ENCODE results near the gene SPATA31D4. TPM values are rescaled to one million over a fixed set of nuclear protein-coding genes. Genes with fewer than 3 reads are reported as not detected.

The SPATA31D4 gene
- total RNA-seq, 1 experiment from 2014 or later: not detected

DNA sequence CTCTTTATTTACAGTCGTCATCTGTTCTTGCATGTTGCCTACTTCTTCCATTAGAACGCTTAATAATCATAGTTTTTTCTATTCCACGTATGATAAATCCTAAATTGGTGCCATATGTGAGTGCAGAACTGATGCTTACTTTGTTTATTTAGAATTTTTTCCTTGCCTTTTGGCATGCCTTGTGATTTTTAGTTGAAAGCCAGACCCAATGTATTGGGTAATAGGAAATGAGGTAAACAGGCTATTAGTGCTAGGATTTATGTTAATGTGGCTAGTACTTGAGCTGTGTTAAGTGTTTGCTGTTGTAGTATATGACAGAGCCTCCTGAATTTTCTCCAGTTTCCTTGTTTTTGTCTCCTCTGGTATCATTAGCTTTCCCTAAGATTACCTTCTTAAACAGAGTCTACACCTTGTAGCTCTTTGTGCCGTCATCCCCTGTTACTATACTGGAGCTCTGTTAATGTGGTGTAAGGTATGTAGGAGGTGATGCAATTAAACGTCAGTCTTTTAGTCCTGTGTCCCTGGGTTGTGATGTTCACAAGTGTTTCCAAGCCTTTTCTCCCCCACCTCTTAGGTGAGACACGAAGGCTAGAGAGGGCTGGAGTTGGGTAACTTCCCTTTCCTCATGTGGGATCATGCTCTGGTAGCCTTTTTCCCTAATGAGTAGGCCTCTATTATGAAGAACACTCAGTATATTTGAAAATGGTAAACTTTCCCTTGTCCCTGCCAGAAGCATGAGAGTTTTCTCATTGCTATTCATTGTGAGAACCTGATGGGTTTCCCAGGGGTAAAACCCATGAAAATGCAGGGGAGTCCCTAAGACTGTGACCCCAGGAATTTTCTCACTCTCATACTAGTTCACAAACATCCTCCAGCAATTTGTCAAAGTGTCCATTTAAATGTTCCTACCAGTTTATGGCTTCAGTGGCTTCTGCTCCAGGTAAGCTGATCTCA lies 36.3 kb downstream of the SPATA31D4 start:
- DNase-seq (ENCODE audit: low read depth): no peak

DNA sequence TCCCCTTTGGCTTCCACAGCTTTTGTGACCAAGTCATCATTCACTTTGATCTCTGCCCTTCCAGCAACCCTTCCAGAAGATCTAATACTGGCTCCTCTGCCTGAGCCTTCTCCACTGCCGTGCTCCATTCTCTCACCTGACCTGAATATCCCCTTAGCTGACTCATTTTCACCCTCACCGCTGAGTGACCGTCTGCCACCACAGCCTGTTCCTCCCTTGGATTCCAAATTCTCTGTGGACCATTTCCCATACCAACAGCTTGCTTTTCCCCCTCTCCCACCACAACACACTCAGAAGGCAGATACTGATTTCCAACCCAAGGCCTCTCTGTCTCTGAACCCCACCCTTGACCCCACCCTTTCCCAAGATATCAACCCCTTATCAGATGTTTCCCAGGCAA lies 39.8 kb downstream of the SPATA31D4 start:
- DNase-seq (ENCODE audit: low read depth): no peak

DNA sequence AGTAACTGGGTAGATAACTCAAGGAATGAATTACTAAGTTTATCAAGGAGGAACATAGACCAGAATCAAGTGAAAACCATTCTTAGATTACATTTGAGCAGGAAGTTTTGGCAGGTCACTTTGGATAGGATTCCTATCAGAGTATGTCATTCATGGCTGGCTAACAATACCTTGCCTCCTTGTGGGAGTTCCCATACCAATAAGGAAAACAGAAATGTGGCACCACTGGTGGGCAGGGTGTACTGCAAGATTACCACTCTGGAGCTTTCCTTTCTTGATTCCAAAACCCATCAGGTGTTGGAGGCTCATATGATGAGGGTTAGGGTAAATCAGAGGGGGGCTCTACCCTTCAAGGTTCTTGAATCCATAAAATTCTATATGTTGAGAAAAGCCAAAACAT lies 41.7 kb downstream of the SPATA31D4 start:
- DNase-seq (ENCODE audit: low read depth): peak; percentile 26

DNA sequence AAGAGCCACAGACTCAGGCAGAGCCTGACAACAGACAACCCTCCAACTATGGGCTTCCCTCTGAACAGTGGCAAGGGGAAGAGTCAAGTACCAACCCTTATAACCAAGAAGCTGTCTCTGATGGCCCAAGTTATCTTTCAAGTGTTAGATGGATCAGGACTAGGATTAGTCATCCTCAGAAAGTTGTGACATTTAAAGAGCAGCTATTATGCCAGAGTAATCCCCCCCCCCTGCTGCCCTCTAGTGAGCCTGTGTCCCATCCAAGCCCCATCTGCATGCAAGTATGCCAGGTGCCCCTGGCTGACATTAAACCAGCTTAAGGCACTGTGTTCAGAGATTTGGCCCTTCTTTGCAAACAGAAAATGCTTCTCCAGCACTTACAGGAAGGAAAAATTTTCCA lies 43.5 kb downstream of the SPATA31D4 start:
- DNase-seq (ENCODE audit: low read depth): no peak

DNA sequence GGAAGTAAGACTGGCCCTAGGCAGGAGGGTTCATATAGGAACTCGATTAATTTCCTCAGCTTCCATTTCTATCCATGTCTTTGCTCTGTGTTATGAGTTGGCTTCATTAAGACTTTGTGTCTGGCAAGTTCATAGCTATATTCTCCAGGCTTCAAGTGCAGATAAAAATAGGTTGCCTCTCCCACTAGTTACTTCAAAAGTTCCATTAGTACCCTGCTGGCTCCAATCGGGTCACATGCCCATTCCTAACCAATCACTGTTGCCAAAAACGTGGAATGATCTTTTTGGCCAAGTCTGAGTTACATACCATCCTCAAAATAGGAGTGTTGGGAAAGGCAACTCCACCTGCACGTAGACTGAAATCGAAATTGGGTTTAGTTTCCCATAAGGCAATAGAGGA lies 46.5 kb downstream of the SPATA31D4 start:
- DNase-seq (ENCODE audit: low read depth): no peak

DNA sequence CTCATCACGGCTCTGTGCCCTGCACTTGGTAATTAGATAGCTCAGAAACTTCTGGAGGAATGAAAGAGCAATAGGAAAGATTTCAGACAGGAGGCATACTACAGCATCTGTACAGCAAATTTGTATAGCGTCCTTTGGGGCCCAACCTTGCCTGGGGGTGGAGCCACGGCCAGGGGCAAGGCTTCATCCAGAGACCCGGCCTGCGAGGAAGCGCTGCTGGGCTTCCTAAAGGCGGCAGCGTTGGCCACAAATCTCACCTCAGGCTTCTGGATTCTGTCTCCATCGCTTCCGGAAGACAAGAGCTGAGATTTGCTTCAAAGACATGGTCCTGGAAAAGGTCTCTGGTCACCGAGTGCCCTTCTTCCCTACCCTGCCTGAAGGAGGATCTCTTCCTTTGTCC lies 48.1 kb downstream of the SPATA31D4 start:
- no peak for DNase-seq (ENCODE audit: low read depth)

DNA sequence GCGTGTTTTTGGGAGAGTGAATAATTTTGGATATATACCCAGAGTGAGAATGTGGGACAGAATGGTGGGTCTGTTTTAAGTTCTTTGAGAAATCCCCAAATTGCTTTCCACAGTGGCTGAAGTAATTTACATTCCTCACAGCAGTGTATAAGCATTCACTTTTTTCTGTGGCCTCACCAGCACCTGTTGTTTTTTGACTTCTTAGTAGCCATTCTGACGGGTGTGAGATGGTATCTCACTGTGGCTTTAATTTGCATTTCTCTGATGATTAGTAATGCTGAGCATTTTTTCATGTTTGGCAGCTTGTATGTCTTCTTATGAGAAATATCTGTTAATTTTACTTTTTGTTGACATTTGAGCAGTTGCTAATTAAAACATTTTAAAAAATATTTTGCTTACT lies 51.0 kb downstream of the SPATA31D4 start:
- peak; percentile 4 for DNase-seq (ENCODE audit: low read depth)

DNA sequence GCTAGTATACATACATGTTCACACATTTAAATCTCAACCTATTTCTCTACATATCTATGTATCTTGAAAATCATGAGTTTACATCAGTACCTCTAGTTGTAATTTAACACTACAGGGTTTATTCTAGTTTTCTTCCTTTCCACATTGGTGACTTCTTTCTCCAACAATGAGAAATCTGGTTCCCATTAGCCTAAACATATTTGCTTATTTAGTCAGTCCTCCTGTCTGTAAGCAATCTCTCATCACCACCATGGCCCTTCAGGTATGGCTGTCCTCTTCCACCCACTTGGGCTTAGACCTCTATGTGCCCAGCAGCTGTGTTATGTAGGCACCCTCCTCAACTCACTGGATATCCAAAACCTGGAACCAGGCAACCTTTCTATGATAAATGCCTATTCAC lies 52.3 kb downstream of the SPATA31D4 start:
- no peak for DNase-seq (ENCODE audit: low read depth)

DNA sequence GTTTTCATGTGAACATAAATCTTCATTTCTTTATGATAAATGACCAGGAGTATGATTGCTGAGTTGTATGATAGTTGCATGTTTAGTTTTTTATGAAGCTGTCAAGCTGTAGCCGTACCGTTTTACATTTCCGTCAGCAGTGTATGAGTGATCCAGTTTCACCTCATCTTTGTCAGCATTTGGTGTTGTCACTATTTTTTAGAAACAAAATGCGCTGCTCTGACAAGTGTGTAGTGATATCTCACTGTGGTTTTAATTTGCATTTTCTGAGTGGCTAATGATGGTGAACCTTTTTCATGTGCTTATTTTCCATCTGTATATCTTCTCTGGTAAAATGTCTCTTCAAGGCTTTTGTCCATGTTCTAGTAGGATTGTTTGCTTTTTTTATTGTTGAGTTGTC lies 53.7 kb downstream of the SPATA31D4 start:
- no peak for DNase-seq (ENCODE audit: low read depth)

Other genes with a start within 250 kb of the SPATA31D4 start
- gene TLE1, start 238.9 kb upstream of the SPATA31D4 start, total RNA-seq (2014; rRNA removed; shearing (Covaris generic)): 21.9 and 31.7 TPM in 2 replicates
- gene SPATA31D3, start 15.1 kb downstream of the SPATA31D4 start, total RNA-seq (2014; rRNA removed; shearing (Covaris generic)): not detected in 2 replicates
- not detected in 2 replicates for gene SPATA31D1, start 60.3 kb downstream of the SPATA31D4 start, total RNA-seq (2014; rRNA removed; shearing (Covaris generic))